Inflammatory macrophage treated with lipopolysaccharide for 4 hours (primary cell): ENCODE data around the gene CACNB3.

Experiments used
- DNase-seq: peaks from one replicate; pipeline ENCODE4 v3.0.0-alpha.2; 2020

The CACNB3 gene

GRCh38 chr12:48788854-48789775 lies 29.2 kb upstream of the CACNB3 start, which contains the start of gene ADCY6:
Gene ADCY6 (minus strand): TSS chr12:48789089. CDS start chr12:48783434, 5,655 bp downstream.
- no peak for DNase-seq

GRCh38 chr12:48789858-48790326 lies 28.4 kb upstream of the CACNB3 start:
- no peak for DNase-seq

DNA sequence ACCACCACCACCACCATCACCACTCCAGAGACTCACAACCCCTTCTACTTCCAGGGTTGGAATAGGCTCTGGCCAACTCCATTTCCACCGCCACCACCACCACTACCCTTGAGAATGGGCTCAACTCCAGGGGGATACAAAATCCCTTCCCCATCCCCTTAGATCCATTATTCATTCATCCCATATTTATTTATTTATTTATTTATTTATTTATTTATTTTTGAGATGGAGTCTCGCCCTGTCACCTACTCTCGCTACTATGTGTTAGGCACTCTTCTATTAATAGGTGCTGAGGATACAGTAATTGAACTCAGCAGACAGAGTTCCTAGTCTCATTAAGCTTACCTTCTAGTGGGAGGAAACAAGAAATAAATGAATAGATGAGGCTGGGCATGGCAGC lies 24.6 kb upstream of the CACNB3 start:
- DNase-seq = no peak

DNA sequence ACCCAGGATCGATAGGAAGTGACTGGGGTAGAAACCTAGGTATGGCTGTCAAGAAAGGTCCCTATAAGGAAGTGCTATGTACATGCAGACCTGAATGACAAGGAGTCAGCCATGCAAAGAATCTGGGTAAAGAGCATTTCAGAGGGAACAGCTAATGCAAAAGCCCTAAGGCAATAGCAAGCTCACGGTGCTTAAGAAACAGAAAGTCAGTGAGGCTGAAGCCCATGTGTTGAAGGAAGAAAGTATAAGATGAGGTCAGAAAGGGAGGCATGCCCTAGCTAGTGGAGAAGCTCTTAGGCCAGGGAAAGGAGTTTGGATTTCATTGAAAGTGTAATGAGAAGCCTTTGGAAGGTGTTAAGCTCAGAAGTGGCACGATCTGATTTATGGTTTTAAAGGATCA lies 23.4 kb upstream of the CACNB3 start:
- peak; percentile 7 for DNase-seq

GRCh38 chr12:48795550-48796455 lies 22.5 kb upstream of the CACNB3 start:
- peak; percentile 46 for DNase-seq

GRCh38 chr12:48796976-48797375 lies 21.3 kb upstream of the CACNB3 start:
- DNase-seq = peak; percentile 20

DNA sequence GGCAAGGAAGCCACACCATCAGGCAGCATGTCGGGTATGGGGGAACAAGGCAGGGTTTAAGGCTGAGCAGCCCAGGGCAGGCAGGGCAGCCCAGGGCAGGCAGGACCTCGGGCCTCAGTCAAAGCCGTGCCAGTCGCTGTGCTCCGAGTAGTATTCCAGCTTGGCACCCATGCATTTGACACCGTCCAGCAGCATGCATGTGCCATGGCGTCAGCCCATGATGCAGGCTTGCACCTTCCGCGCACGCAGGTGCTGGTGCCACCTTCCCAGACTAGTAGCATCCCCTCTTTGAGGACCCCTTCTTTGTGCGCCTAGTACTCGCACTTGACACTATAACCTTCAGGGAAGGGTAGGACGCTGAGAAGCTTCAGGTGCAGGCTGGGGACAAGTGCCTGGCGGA lies 17.8 kb upstream of the CACNB3 start:
- DNase-seq = no peak

- DNase-seq = no peak
Measured at GRCh38 chr12:48800971-48801370, 17.3 kb upstream of the CACNB3 start.

DNA sequence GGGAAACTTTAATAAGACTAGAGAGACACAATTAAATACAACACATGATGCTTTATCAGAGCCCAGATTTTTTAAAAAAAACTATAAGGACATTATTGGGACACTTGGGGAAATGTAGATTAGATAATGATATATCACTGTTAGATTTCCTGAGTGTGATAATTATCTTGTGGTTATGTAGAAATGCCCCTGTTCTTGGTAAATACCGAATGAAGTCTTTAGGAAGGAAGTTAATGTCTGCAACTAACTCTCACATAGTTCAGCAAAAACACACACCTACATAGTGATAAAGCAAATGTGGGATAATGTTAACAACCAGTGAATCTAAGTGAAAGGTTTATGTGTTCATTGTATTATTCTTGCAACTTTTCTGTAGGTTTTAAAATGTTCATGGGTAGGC lies 14.6 kb upstream of the CACNB3 start:
- DNase-seq = peak; percentile 43

- DNase-seq = peak; percentile 35
Measured at GRCh38 chr12:48807981-48808380, 10.3 kb upstream of the CACNB3 start.

DNA sequence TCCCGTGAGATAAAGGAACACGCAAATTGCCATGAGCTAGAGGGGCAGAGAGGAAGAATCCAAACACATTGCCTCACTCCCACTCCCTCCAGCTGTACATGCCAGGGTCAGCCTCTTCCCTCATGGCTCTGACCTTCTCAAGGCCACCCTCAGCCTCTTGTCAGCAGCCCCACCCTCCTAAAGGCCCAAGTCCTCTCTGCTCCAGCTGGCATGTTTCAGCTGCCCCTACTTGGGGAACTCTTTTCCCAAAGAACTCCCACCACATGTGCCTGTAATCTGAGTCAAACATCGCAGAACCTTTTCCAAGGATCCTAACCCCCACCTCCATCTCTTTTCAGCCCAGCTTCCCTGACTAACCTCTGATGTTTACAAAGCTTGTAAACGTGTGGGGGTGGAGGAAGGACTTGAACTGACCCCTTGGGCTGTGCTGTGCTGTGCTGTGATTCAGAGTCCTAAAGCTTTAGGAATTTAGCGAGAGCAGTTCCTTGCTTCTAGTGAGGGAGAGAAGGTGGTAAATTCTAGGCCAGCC lies 7.3 kb upstream of the CACNB3 start:
- peak; percentile 8 for DNase-seq

- DNase-seq = no peak
Measured at GRCh38 chr12:48811437-48812090, 6.7 kb upstream of the CACNB3 start.

DNA sequence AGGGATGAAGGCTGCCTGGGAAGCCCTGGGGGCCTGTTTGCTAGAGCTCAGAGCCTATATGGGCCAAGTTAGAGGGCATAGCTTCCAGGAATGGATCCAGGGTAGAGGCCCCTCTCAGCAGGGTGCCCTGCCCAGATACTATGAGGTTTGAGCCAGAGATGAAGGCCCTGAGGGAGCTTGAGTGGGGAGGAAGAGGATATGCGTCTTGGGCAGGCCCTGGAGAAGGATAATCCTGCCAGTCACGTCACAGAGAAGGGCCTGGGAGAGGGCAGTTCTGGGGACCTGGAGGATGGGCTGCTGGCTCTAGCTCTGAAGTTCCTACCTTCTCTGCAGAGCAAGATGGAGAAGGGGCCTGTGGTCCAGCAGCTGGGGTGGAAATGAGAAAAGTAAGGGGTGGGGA lies 5.9 kb upstream of the CACNB3 start:
- DNase-seq = no peak

GRCh38 chr12:48813465-48814261 lies 4.6 kb upstream of the CACNB3 start:
- DNase-seq = no peak

DNA sequence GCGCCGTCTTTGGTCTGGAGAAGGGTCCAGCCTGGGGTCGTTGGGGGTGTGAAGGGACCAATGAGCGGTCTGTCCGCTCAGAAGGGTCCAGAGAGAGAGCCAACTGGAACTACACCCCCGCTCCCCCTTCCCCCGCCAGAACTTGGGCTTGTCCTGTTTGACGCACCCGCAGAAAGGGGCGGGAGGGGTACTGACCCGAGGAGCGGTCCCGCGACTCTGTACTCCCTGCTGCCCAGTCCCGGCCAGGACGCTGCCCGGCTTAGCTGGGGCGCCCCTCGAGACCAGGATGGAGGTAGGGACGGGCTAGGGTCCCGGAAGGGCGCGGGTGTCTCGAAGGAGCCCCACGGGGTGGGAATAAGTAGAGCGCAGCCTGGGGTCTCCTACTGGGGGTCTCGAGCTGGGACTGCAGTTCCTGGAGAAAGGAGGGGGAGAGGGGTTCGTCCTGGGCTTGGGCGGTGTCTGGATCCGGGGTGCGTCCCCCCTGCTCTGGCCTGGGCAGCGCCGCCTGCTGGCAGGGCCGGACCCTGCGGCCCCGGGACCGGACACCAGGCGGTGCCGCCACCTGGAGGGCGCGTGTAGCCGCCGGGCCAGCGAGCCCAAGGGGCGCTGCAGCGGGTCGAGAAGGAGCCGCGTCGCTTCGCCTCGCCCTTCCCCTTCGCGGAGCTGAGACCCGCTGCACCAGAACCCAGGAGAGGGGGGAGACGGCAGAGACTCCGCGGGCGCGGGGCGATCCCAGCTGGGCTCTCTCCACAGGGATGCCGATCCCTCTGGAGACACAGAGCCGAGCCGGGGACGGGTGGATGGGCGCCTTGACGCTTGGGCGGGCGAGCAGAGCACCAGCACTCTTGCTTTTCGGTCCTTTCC lies 3.8 kb upstream of the CACNB3 start:
- DNase-seq = peak; percentile 81

- peak; percentile 69 for DNase-seq
Measured at GRCh38 chr12:48815126-48816110, 2.9 kb upstream of the CACNB3 start.

- DNase-seq = no peak
Measured at GRCh38 chr12:48816143-48816854, 2.0 kb upstream of the CACNB3 start.

DNA sequence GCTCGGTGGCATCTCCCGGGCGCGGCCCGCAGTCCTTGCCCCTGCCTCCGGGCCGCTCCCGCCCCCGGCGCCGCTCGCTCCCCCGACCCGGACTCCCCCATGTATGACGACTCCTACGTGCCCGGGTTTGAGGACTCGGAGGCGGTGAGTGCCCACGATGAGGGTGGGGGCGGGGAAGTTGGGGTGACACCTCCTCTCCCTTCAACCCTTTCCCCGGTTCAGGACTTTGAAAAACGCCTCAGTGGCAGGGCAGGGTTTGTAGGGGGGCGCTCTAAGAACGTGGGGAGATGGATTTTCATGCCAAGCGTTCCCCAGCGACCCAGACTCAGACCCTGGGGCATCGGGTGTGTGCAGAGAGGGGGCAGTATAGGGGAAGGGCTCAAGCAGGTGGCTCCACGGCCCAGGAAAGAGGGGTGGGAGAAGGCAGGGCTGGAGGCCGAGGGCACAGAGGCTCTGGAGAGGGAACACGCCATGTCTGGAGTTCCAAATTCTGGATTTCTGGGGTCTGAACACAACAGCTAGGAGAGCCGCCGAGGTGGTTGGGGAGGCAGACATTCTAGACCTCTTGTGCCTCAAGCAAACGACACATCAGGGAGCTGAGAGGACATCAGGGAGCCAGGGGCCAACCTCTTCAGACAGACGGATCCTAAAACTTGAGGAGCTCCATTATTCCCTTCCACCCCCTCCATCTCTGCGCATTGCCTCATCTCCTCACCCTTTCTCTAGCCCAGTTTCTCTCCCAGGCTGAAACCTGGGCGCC lies 715 bp downstream of the CACNB3 start:
- DNase-seq = no peak
